ENCODE results near the gene MNAT1.
"Not testable (repeated sequence)": the region's sequence is repeated elsewhere in the genome, so short reads cannot be mapped to it uniquely, and the experiment has no call there.

MNAT1 gene

GRCh38 chr14:60805841-60806430, 71.4 kb downstream of the MNAT1 start:
- no peak for DNase-seq (ENCODE audit: low read depth in 2 of 2)

- no peak for DNase-seq (ENCODE audit: low read depth in 2 of 2)
Measured at GRCh38 chr14:60807247-60807646, 72.7 kb downstream of the MNAT1 start.

GRCh38 chr14:60807971-60808370, 73.4 kb downstream of the MNAT1 start:
- DNase-seq (ENCODE audit: low read depth in 2 of 2), result no peak

GRCh38 chr14:60812987-60813386, 78.4 kb downstream of the MNAT1 start:
- DNase-seq (ENCODE audit: low read depth in 2 of 2), result no peak

GRCh38 chr14:60815371-60815770, 80.8 kb downstream of the MNAT1 start:
- no peak for DNase-seq (ENCODE audit: low read depth in 2 of 2)

- no peak for DNase-seq (ENCODE audit: low read depth in 2 of 2)
Measured at GRCh38 chr14:60817113-60817512, 82.6 kb downstream of the MNAT1 start.

GRCh38 chr14:60819575-60819974, 85.0 kb downstream of the MNAT1 start:
- no peak for DNase-seq (ENCODE audit: low read depth in 2 of 2)

GRCh38 chr14:60838601-60839000, 104.0 kb downstream of the MNAT1 start:
- no peak for DNase-seq (ENCODE audit: low read depth in 2 of 2)

- DNase-seq (ENCODE audit: low read depth in 2 of 2), result no peak
Measured at GRCh38 chr14:60839057-60839456, 104.5 kb downstream of the MNAT1 start.

GRCh38 chr14:60839657-60840056, 105.1 kb downstream of the MNAT1 start:
- no peak for DNase-seq (ENCODE audit: low read depth in 2 of 2)

GRCh38 chr14:60840313-60840712, 105.8 kb downstream of the MNAT1 start:
- DNase-seq (ENCODE audit: low read depth in 2 of 2), result no peak

- no peak for DNase-seq (ENCODE audit: low read depth in 2 of 2)
Measured at GRCh38 chr14:60845523-60845922, 111.0 kb downstream of the MNAT1 start.

- DNase-seq (ENCODE audit: low read depth in 2 of 2), result no peak
Measured at GRCh38 chr14:60848066-60848465, 113.5 kb downstream of the MNAT1 start.

- DNase-seq (ENCODE audit: low read depth in 2 of 2), result not testable (repeated sequence)
Measured at GRCh38 chr14:60851692-60852091, 117.1 kb downstream of the MNAT1 start.

- no peak for DNase-seq (ENCODE audit: low read depth in 2 of 2)
Measured at GRCh38 chr14:60856111-60856510, 121.5 kb downstream of the MNAT1 start.

GRCh38 chr14:60859525-60859924, 125.0 kb downstream of the MNAT1 start:
- DNase-seq (ENCODE audit: low read depth in 2 of 2), result no peak

- DNase-seq (ENCODE audit: low read depth in 2 of 2), result no peak
Measured at GRCh38 chr14:60861545-60862140, 127.1 kb downstream of the MNAT1 start.

GRCh38 chr14:60862283-60862682, 127.7 kb downstream of the MNAT1 start:
- no peak for DNase-seq (ENCODE audit: low read depth in 2 of 2)

- no peak for DNase-seq (ENCODE audit: low read depth in 2 of 2)
Measured at GRCh38 chr14:60863249-60863648, 128.7 kb downstream of the MNAT1 start.

GRCh38 chr14:60865378-60866127, 131.0 kb downstream of the MNAT1 start:
- DNase-seq (ENCODE audit: low read depth in 2 of 2), result no peak

GRCh38 chr14:60867503-60868172, 133.1 kb downstream of the MNAT1 start:
- no peak for DNase-seq (ENCODE audit: low read depth in 2 of 2)

- DNase-seq (ENCODE audit: low read depth in 2 of 2), result no peak
Measured at GRCh38 chr14:60878121-60878520, 143.6 kb downstream of the MNAT1 start.

- DNase-seq (ENCODE audit: low read depth in 2 of 2), result no peak
Measured at GRCh38 chr14:60878536-60878935, 144.0 kb downstream of the MNAT1 start.

Data from stimulated activated CD4-positive, alpha-beta T cell treated with anti-CD3 and anti-CD28 coated beads, Interleukin-12 subunit alpha, Interleukin-12 subunit beta, amount 100 ng/mL, for 24 hours (primary cell).